Caco-2 (cell line): ENCODE measurements around the gene GOLM1. TPM values are rescaled to one million over a fixed set of nuclear protein-coding genes. Genes with fewer than 3 reads are reported as not detected.

Source experiments
- BruUV-seq: library from RNA; stranded (reverse); fragments of 400-500 nt; replicated peaks from 2 replicates; lab custom pipeline; 2021; lab: Mats Ljungman, UMichigan
- CTCF ChIA-PET: fragments of 300-600 bp; sonication (Branson Sonifier 250); formaldehyde crosslinking; loops from one replicate; lab custom pipeline; 2022; ENCODE audit warnings: antibody characterized with exemption; lab: Charles Lee
- POLR2A ChIA-PET: fragments of 300-600 bp; sonication (Branson Sonifier 250); formaldehyde crosslinking; loops from one replicate; lab custom pipeline; 2022; ENCODE audit warnings: antibody characterized with exemption; lab: Charles Lee
- DNase-seq, 2 experiments: peaks; one replicate each; pipeline versions ENCODE4 v3.0.0 to v3.0.0-alpha.2; 2020 to 2022
- H3K27me3 ChIP-seq: replicated peaks from 2 replicates; pipeline ENCODE4 v1.6.0; 2011; ENCODE audit warnings: low read length; ENCODE audit not compliant: control insufficient read depth, insufficient read depth
- H3K36me3 ChIP-seq: 2 replicates; pipeline ENCODE4 v1.5.1; 2011; ENCODE audit warnings: low read length; ENCODE audit not compliant: control insufficient read depth, insufficient read depth
- H3K4me1 ChIP-seq: fragments of 250-450 bp; sonication (Bioruptor Pico); 2 replicates; pipeline ENCODE4 v1.5.1; 2020; ENCODE audit warnings: mild to moderate bottlenecking
- H3K4me3 ChIP-seq: 2 replicates; pipeline ENCODE4 v1.5.1; 2011; ENCODE audit warnings: low read depth, mild to moderate bottlenecking, control low read depth, low read length
- H3K9me3 ChIP-seq: fragments of 250-450 bp; sonication (Bioruptor Pico); 2 replicates; pipeline ENCODE4 v1.5.1; 2020; ENCODE audit warnings: mild to moderate bottlenecking, moderate library complexity
- H3K27ac Mint-ChIP-seq: one replicate; pipeline ENCODE4 v1.8.0; 2022; ENCODE audit warnings: mixed read lengths; ENCODE audit not compliant: unreplicated experiment
- H3K27me3 Mint-ChIP-seq: one replicate; pipeline ENCODE4 v1.8.0; 2022; ENCODE audit warnings: mixed read lengths; ENCODE audit not compliant: insufficient read depth, unreplicated experiment
- H3K36me3 Mint-ChIP-seq: one replicate; pipeline ENCODE4 v1.8.0; 2022; ENCODE audit warnings: mild to moderate bottlenecking, mixed read lengths; ENCODE audit not compliant: insufficient read depth, unreplicated experiment
- H3K4me1 Mint-ChIP-seq: one replicate; pipeline ENCODE4 v1.8.0; 2022; ENCODE audit warnings: low read depth, mixed read lengths; ENCODE audit not compliant: unreplicated experiment
- H3K4me3 Mint-ChIP-seq: one replicate; pipeline ENCODE4 v1.8.0; 2022; ENCODE audit warnings: mild to moderate bottlenecking, moderate library complexity, mixed read lengths; ENCODE audit not compliant: unreplicated experiment
- H3K9me3 Mint-ChIP-seq: one replicate; pipeline ENCODE4 v1.8.0; 2022; ENCODE audit warnings: mixed read lengths; ENCODE audit not compliant: unreplicated experiment
- CTCF ChIP-seq, 2 experiments: fragments of 200-600 bp in 1 of 2; IDR thresholded peaks; 1 replicate in 1 of 2; 2 replicates in 1 of 2; pipeline versions ENCODE4 v1.5.1 to v1.8.0; 2011 to 2022; ENCODE audit warnings: antibody characterized with exemption in 1 of 2, control low read depth in 1 of 2, inconsistent platforms in 1 of 2, low read depth in 1 of 2, low read length in 1 of 2, mild to moderate bottlenecking in 1 of 2, moderate library complexity in 1 of 2; ENCODE audit not compliant: insufficient read depth in 1 of 2, severe bottlenecking in 1 of 2, unreplicated experiment in 1 of 2
- intact Hi-C: fragments of 100-400 bp; cut with micrococcal nuclease; formaldehyde crosslinking; loops from one replicate; pipeline ENCODE4 v1.10.0; 2022; ENCODE audit not compliant: unreplicated experiment
- total RNA-seq: library from RNA; stranded (reverse); gene quantifications from 2 replicates; pipeline ENCODE4 v1.2.3, GENCODE V29; 2022

Gene GOLM1
- total RNA-seq, 1 experiment from 2014 or later, result 53.6 TPM

- Histone ChIP-seq H3K4me3 (no peak overlapping the region), H3K36me3 (no peaks in the 10 kb centered on the region), H3K27me3 (no peaks in the 10 kb centered on the region), H3K4me1 (no peaks in the 10 kb centered on the region), H3K9me3 (no peaks in the 10 kb centered on the region)
- ChIA-PET CTCF (no interaction called here), POLR2A (no interaction called here)
- BruUV-seq, result no TSS peak
- no peak overlapping the region for H3K4me3 Mint-ChIP-seq
- no peak for DNase-seq
- H3K27ac Mint-ChIP-seq, result no peak overlapping the region
- peaks cover 75% of the 10 kb centered on the region for H3K36me3 Mint-ChIP-seq
- no peaks in the 10 kb centered on the region for H3K27me3 Mint-ChIP-seq
- no peak for TF ChIP-seq CTCF (IDR thresholded peaks at IDR 0.05; ENCODE audit: insufficient read depth in 1 of 2, low read depth in 1 of 2, low read length in 1 of 2, severe bottlenecking in 1 of 2, unreplicated experiment in 1 of 2)
- no peaks in the 10 kb centered on the region for H3K9me3 Mint-ChIP-seq
- no peaks in the 10 kb centered on the region for H3K4me1 Mint-ChIP-seq
- intact Hi-C loops, result no loop called here
Observed at GRCh38 chr9:86021166-86021565, 78.2 kb downstream of the GOLM1 start.

DNA sequence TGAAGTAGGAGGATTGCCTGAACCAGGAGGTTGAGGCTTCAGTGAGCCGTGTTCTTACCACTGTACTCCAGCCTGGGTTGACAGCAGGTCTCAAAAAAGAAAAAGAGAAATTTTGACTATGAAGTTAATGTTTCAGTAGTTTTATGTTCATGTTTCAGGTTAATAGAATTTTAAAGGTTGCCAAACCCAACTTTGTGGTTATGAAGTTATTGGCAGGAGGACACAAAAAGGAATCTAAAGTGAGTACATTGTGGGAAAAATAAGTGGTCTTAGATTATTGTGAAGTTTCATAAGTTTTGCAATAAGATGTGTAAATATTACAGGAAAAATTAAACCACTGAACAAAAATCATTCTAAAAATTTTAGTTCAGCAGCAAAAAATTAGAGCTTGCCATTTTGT, 78.6 kb downstream of the GOLM1 start:
- no TSS peak for BruUV-seq
- ChIA-PET CTCF (no interaction called here), POLR2A (no interaction called here)
- TF ChIP-seq CTCF (IDR thresholded peaks at IDR 0.05; ENCODE audit: insufficient read depth in 1 of 2, low read depth in 1 of 2, low read length in 1 of 2, severe bottlenecking in 1 of 2, unreplicated experiment in 1 of 2), result no peak
- Mint-ChIP-seq H3K9me3 (no peaks in the 10 kb centered on the region), H3K4me3 (no peak overlapping the region), H3K27ac (no peak overlapping the region), H3K36me3 (peaks cover 70% of the 10 kb centered on the region), H3K4me1 (no peaks in the 10 kb centered on the region), H3K27me3 (no peaks in the 10 kb centered on the region)
- H3K27me3 ChIP-seq, result no peaks in the 10 kb centered on the region
- no peaks in the 10 kb centered on the region for H3K36me3 ChIP-seq
- no peak for DNase-seq
- H3K4me3 ChIP-seq, result no peak overlapping the region
- no peaks in the 10 kb centered on the region for H3K9me3 ChIP-seq
- intact Hi-C loops, result no loop called here
- H3K4me1 ChIP-seq, result no peaks in the 10 kb centered on the region

DNA sequence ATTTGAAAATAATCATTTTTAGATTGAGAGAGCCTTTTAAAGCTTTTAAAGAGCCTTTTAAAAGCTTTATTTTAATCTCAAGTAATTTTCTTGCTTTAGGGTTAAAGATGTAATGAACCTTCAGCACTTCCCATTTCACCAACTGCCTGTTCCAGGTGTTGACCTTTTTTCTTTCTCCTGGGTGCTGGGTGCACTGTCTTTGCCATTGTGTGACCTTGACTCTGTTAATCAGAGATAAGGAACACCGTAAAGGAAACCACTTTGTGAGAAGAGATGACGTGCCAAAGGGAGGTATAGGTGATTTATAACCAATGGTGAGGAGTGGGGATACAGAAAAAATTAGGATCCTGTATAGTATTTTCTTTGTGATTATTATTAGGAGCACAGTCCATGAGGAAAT, 90.2 kb downstream of the GOLM1 start:
- TF ChIP-seq CTCF (IDR thresholded peaks at IDR 0.05; ENCODE audit: insufficient read depth in 1 of 2, low read depth in 1 of 2, low read length in 1 of 2, severe bottlenecking in 1 of 2, unreplicated experiment in 1 of 2), result no peak
- BruUV-seq, result no TSS peak
- Mint-ChIP-seq H3K36me3 (peaks cover 28% of the 10 kb centered on the region), H3K27me3 (no peaks in the 10 kb centered on the region), H3K27ac (no peak overlapping the region), H3K4me3 (no peak overlapping the region), H3K4me1 (no peaks in the 10 kb centered on the region), H3K9me3 (no peaks in the 10 kb centered on the region)
- Histone ChIP-seq H3K27me3 (no peaks in the 10 kb centered on the region), H3K36me3 (no peaks in the 10 kb centered on the region), H3K4me3 (no peak overlapping the region), H3K4me1 (no peaks in the 10 kb centered on the region), H3K9me3 (no peaks in the 10 kb centered on the region)
- ChIA-PET CTCF (no interaction called here), POLR2A (no interaction called here)
- DNase-seq, result no peak
- intact Hi-C loops, result no loop called here
